HAP-1 (cell line): ENCODE results near the gene CDS1.
"Not testable (repeated sequence)": the region's sequence is repeated elsewhere in the genome, so short reads cannot be mapped to it uniquely, and the experiment has no call there.

Experiments used
- DNase-seq, 2 experiments: peaks; one replicate each; pipeline ENCODE4 v3.0.0-alpha.2; 2016 to 2020; ENCODE audit warnings: low spot score in 2 of 2
- H3K27me3 ChIP-seq: fragments of 250-450 bp; sonication (Bioruptor Pico); 2 replicates; pipeline ENCODE4 v1.5.1; 2020; ENCODE audit warnings: low read depth, mild to moderate bottlenecking, moderate library complexity
- H3K36me3 ChIP-seq: fragments of 250-450 bp; sonication (Bioruptor Pico); replicated peaks from 2 replicates; pipeline ENCODE4 v1.5.1; 2020; ENCODE audit warnings: mild to moderate bottlenecking
- H3K4me1 ChIP-seq: fragments of 250-450 bp; sonication (Bioruptor Pico); 2 replicates; pipeline ENCODE4 v1.5.1; 2020; ENCODE audit warnings: mild to moderate bottlenecking
- H3K4me3 ChIP-seq: fragments of 250-450 bp; sonication (Bioruptor Pico); 2 replicates; pipeline ENCODE4 v1.5.1; 2020; ENCODE audit warnings: mild to moderate bottlenecking, moderate library complexity
- H3K9me3 ChIP-seq: fragments of 250-450 bp; sonication (Bioruptor Pico); 2 replicates; pipeline ENCODE4 v1.5.1; 2020; ENCODE audit warnings: mild to moderate bottlenecking, moderate library complexity
- in situ Hi-C: fragments of 300-500 bp; cut with MboI; formaldehyde crosslinking; loops from 3 replicates; pipeline ENCODE4 v1.14.3; 2020; ENCODE audit warnings: low sequenced_read_pairs, inconsistent platforms, mixed read lengths

Gene CDS1

DNA sequence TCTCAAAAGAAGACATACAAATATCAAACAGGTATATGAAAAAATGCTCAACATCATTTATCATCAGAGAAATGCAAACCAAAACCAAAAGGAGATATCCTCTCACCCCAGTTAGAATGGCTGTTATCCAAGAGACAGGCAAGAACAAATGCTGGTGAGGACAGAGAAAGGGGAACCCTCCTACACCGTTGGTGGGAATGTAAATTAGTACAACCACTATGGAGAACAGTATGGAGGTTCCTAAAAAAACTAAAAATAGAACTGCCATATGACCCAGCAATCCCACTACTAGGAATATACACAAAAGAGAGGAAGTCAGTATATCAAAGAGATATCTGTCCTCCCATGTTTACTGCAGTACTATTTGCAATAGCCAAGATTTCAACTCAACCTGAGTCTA, 83.5 kb downstream of the CDS1 start:
- Histone ChIP-seq H3K9me3 (no peaks in the 10 kb centered on the region), H3K4me1 (no peaks in the 10 kb centered on the region), H3K27me3 (no peaks in the 10 kb centered on the region), H3K36me3 (peaks cover under 1% of the 10 kb centered on the region; the same call in 1 of the 2 replicates), H3K4me3 (no peak overlapping the region)
- in situ Hi-C loops = no loop called here
- no peak for DNase-seq

GRCh38 chr4:84669201-84669600, 86.3 kb downstream of the CDS1 start:
- no peak for DNase-seq
- Histone ChIP-seq H3K4me1 (no peaks in the 10 kb centered on the region), H3K9me3 (no peaks in the 10 kb centered on the region), H3K36me3 (peaks cover 11% of the 10 kb centered on the region), H3K4me3 (no peak overlapping the region), H3K27me3 (no peaks in the 10 kb centered on the region)
- in situ Hi-C loops = no loop called here

DNA sequence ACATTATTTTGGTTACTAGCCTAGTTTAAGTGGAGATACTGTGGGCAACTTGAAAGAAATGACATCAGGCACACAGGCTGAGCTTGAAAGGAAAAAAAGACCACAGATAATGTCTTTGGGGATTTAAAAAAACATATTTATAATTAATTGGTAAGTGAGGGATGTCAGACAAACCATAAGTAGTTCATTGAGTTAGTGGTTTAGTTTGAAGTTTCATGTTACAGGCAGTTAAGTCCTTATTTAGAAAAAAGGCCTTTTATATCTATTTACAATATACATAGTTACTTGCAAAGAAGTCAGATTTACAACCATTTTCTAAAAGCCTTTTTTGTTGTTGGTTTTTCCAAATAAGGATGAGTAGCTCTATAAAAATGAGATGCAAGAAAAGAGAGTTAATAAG, 89.2 kb downstream of the CDS1 start:
- Histone ChIP-seq H3K36me3 (peaks cover 29% of the 10 kb centered on the region), H3K4me3 (no peak overlapping the region)
- in situ Hi-C loops = no loop called here

DNA sequence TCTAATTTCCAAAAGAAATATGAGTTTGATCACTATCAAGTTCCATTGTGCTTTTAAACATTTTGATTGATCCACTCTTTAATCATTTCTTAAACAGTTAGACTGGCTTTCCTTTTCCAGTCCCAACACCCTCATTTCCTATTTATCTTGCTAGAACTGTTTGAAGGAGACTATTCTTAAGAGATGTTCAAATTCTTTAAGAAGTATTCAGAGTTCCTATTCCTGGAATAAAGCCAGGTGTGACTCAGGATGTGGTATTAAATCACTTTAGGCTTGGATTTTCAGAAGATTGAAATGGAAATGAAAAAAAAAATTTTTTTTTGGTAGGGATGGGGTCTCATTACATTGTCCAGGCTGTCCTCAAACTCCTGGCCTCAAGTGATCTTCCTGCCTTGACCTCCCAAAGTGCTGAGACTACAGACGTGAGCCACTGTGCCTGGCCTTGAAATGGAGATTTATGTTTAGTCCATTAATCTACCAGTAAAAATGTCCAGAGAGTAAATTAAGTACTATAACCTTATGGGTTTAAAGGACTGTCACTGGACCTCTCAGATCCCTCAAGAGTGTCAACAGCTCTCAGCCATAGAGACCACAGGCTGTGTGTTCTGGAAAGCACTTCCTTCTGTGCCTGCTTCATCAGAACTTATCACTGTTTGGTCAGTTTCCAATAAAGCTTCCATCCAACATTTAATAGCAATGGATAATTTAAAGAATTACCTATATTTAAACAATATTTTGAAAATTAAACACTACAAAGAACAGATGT, 90.7 kb downstream of the CDS1 start:
- no peaks in the 10 kb centered on the region for H3K27me3 ChIP-seq
- no peaks in the 10 kb centered on the region for H3K4me1 ChIP-seq
- peaks cover 39% of the 10 kb centered on the region for H3K36me3 ChIP-seq
- no peak for DNase-seq
- in situ Hi-C loops = no loop called here
- H3K9me3 ChIP-seq = no peaks in the 10 kb centered on the region
- no peak overlapping the region for H3K4me3 ChIP-seq

More for the DNA sequence above, 89.2 kb downstream of the CDS1 start:
- DNase-seq = no peak
- H3K27me3 ChIP-seq = no peaks in the 10 kb centered on the region
- H3K4me1 ChIP-seq = no peaks in the 10 kb centered on the region
- H3K9me3 ChIP-seq = no peaks in the 10 kb centered on the region

- in situ Hi-C loops = no loop called here
- Histone ChIP-seq H3K4me3 (no peak overlapping the region), H3K4me1 (no peaks in the 10 kb centered on the region), H3K36me3 (peaks cover 56% of the 10 kb centered on the region), H3K9me3 (no peaks in the 10 kb centered on the region), H3K27me3 (no peaks in the 10 kb centered on the region)
- no peak for DNase-seq
Measured at GRCh38 chr4:84677093-84677492, 94.2 kb downstream of the CDS1 start.

GRCh38 chr4:84677995-84678394, 95.1 kb downstream of the CDS1 start:
- Histone ChIP-seq H3K36me3 (peaks cover 54% of the 10 kb centered on the region), H3K27me3 (no peaks in the 10 kb centered on the region), H3K9me3 (no peaks in the 10 kb centered on the region), H3K4me1 (no peaks in the 10 kb centered on the region), H3K4me3 (no peak overlapping the region)
- in situ Hi-C loops = no loop called here
- DNase-seq = no peak

GRCh38 chr4:84678976-84679744, 96.2 kb downstream of the CDS1 start:
- Histone ChIP-seq H3K4me3 (no peak overlapping the region), H3K36me3 (peaks cover 65% of the 10 kb centered on the region), H3K4me1 (no peaks in the 10 kb centered on the region), H3K9me3 (no peaks in the 10 kb centered on the region), H3K27me3 (no peaks in the 10 kb centered on the region)
- in situ Hi-C loops = no loop called here
- no peak for DNase-seq

DNA sequence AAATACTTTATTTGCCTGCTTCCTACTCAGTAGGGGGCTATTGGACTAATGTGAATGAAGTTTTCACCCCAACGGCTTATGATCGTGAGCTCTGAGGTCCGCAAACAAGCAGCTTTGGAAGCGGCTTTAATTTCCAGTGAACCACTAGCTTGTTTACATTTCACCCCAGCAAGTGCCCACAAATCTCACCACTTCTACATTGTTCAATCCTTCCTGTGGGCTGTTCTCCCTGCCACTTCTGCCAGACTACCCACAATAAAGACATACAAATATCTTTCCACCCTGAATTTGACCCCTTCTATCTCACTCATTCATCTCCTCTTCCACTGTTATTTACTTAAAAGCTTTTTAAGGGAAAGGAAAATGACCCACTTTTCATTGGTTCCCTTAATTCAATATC, 98.0 kb downstream of the CDS1 start:
- peaks cover 59% of the 10 kb centered on the region for H3K36me3 ChIP-seq
- no peaks in the 10 kb centered on the region for H3K4me1 ChIP-seq
- no peaks in the 10 kb centered on the region for H3K9me3 ChIP-seq
- in situ Hi-C loops = no loop called here
- H3K4me3 ChIP-seq = no peak overlapping the region
- DNase-seq = no peak
- H3K27me3 ChIP-seq = no peaks in the 10 kb centered on the region

DNA sequence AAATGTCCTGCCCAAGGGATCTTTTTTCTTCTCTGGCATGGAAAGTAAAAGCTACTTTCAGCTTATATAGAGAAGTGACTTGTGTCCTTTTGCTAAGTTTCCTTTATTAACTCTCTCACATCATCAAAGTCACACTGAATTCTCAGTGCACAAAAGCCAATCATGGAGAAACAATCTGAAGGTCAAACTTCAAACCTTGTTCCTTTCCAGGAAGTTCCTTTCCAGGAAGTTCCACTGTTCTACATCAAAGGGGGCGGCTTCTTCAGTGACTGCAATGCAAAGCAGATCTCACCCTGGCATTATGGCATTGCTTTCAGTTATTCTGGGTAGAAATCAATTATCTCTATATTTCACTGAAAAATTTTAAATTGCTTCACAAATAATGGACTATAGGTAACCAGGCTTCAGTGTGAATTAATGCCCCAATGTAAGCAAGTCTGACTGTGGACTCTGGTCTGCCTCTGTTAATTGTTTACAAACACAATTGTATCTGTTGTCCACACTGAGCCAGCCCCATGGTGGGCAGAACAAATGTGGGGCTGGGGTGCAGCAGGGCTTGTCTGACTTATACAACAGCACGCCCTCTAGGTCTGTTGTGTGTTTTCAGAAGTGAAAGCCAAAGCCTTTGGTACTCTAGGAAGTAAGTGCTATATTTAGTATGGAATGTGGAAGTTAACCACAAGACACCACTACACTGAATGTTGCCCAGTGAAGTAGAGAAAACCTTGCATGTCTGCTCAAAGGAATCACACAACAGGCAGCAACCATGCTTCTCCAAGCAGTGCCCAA, 98.8 kb downstream of the CDS1 start:
- Histone ChIP-seq H3K27me3 (no peaks in the 10 kb centered on the region), H3K36me3 (peaks cover 54% of the 10 kb centered on the region), H3K9me3 (no peaks in the 10 kb centered on the region), H3K4me3 (no peak overlapping the region), H3K4me1 (no peaks in the 10 kb centered on the region)
- in situ Hi-C loops = no loop called here
- no peak for DNase-seq

DNA sequence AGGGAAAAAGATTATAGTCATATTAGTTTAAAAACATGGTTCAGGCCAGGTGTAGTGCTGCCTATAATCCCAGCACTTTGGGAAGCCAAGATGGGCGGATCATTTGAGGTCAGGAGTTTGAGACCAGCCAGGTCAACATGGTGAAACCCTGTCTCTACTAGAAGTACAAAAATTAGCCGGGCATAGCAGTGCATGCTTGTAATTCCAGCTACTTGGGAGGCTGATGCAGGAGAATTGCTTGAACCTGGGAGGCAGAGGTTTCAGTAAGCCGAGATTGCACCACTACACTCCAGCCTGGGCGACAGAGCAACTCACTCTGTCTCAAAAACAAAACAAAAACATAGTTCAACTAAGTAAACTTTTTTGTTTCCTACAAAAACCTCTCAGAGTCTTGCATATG, 99.7 kb downstream of the CDS1 start:
- H3K4me3 ChIP-seq, H3K4me1 ChIP-seq, DNase-seq, H3K27me3 ChIP-seq, H3K9me3 ChIP-seq, in situ Hi-C loops: not testable (repeated sequence)
- peaks cover 45% of the 10 kb centered on the region for H3K36me3 ChIP-seq

GRCh38 chr4:84683064-84683850, 100.3 kb downstream of the CDS1 start:
- Histone ChIP-seq H3K4me3 (no peak overlapping the region), H3K9me3 (no peaks in the 10 kb centered on the region), H3K27me3 (no peaks in the 10 kb centered on the region), H3K36me3 (peaks cover 44% of the 10 kb centered on the region), H3K4me1 (no peaks in the 10 kb centered on the region)
- no peak for DNase-seq
- in situ Hi-C loops = no loop called here

DNA sequence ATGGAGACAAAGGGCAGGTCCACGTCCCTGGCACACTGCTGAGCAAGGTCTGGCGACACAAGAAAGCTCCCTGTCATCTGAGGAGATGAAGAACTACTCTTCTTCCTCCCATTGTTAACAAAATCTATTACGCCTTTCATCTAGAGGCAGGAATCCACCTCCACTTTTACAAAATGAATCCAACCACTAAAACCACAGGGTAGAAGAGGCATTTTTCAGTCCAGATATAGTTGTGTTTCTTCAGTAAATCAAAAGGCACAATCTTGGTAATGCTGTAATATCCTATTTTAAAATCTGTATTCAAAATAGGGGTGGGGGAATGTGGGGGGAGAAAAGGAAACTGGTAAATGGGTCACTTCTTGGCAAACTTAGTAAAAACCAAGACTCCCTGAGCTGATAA, 101.4 kb downstream of the CDS1 start:
- no peak overlapping the region for H3K4me3 ChIP-seq
- peaks cover 34% of the 10 kb centered on the region for H3K36me3 ChIP-seq
- no peaks in the 10 kb centered on the region for H3K4me1 ChIP-seq
- no peaks in the 10 kb centered on the region for H3K9me3 ChIP-seq
- H3K27me3 ChIP-seq = no peaks in the 10 kb centered on the region
- DNase-seq = no peak
- in situ Hi-C loops = no loop called here

- in situ Hi-C loops = no loop called here
- no peaks in the 10 kb centered on the region for H3K4me1 ChIP-seq
- no peak overlapping the region for H3K4me3 ChIP-seq
- H3K27me3 ChIP-seq = no peaks in the 10 kb centered on the region
- H3K36me3 ChIP-seq = peaks cover 35% of the 10 kb centered on the region
- DNase-seq = no peak
- H3K9me3 ChIP-seq = no peaks in the 10 kb centered on the region
Measured at GRCh38 chr4:84685105-84685504, 102.2 kb downstream of the CDS1 start.
